GM21717 (cell line): ENCODE data around the gene SLC31A1.
A peak's percentile ranks its signal among the peaks of the same experiment; 100 is the strongest.
"Not testable (repeated sequence)": the region's sequence is repeated elsewhere in the genome, so short reads cannot be mapped to it uniquely, and the experiment has no call there.

Experiments used
- ATAC-seq: cut with Tn5 transposase; IDR thresholded peaks from one replicate; pipeline ENCODE4 v1.9.1; 2021; ENCODE audit warnings: mild to moderate bottlenecking, moderate library complexity; ENCODE audit not compliant: unreplicated experiment

The SLC31A1 gene

DNA sequence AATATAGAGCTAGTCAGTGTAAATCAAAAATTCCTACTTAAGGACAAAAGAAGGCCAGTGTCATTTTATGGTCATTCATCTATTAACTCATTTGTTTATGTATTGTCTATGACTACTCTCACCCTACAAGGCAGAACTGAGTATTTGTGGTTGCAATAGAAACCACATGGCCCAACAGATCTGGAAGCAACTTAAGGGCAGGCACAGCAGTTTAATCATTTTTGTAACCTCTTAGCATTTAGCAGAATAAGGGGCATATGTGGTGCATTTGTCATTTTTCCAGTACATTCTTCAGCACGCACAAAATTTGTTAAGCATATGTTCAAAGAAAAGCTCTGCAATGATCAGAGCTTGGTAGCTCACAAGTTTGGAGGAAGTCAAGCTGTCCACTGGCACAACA, 1.4 kb upstream of the SLC31A1 start:
- peak; percentile 47 for ATAC-seq

- ATAC-seq, result no peak
Observed at GRCh38 chr9:113220467-113221002, 809 bp upstream of the SLC31A1 start.

GRCh38 chr9:113221800-113222481, 597 bp downstream of the SLC31A1 start:
- ATAC-seq, result no peak

GRCh38 chr9:113222482-113222841, 1.1 kb downstream of the SLC31A1 start:
- no peak for ATAC-seq

DNA sequence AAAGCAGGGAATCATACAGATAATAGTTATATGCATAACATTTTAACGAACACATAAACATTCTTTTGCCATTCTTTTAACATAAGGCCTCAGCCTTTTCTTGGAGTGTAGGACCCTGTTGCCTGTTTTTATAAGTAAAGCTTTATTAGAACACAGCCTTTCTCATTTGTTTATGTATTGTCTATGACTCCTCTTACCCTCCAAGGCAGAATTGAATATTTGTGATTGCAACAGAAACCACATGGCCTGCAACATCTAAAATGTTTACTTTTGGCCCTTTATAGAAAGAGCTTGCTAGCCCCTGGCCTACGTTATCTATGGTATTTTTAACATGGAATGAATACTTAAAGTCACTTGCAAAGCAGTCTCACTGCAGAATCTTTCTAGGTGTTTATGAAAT, 2.6 kb downstream of the SLC31A1 start:
- ATAC-seq, result no peak

- ATAC-seq, result no peak
Observed at GRCh38 chr9:113227436-113227835, 6.1 kb downstream of the SLC31A1 start.

- ATAC-seq, result no peak
Observed at GRCh38 chr9:113228130-113228665, 6.9 kb downstream of the SLC31A1 start.

DNA sequence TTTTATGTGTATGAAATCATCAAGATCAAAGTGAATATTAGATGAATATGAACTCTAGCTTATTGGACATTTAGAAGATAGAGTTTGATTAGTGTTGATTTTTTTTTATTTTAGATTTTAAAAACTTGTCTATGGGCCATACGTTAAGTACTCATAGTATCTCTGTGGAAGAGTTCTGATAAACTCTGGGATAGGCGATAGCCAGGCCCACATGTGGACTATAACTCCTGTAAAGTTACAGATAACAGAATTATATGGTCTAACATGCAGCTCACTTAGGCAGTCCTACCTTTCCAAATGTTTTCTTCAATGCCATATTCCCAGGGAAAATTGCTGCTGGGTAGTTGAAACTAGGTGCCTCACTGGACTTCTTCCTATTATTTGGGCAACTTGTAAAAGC, 10.4 kb downstream of the SLC31A1 start:
- no peak for ATAC-seq

GRCh38 chr9:113235701-113236255, 14.4 kb downstream of the SLC31A1 start:
- not testable (repeated sequence) for ATAC-seq

DNA sequence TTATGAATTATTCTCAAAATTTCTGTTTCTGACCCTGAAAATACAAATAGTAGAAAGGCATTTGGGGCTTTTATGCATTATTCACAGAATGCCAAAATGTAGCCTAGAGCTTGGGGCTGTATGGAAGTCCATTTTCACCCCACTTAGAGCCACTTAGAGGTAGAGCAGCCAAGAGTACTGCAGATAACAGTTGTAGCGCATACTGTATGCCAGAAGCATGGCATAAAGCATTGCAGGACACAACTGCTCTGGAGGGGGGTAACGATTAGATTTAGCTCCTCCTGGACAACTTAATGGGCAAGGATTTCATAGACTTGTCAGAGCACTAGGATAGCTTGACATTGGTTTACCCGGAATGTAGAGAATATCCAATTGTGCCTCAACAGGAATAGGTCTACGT, 15.7 kb downstream of the SLC31A1 start:
- no peak for ATAC-seq

GRCh38 chr9:113238202-113238858, 17.0 kb downstream of the SLC31A1 start:
- ATAC-seq, result no peak

DNA sequence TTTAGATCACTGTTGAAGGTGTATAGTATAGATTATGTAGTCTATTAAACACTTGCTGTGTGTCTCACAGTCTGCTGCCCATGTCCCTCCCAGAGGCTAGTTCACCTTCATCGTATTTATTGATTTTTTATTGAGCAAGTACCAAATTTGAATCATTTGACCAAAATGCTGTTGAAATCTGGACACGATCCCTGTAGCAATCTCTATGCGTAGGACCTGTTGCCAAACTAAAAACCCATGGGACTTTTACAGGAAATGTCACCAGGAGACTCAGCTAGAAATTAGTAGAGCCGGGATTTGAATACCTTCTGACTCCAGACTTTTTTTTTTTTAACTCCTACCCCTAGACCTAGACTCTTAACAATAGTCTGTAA, 17.5 kb downstream of the SLC31A1 start:
- no peak for ATAC-seq

DNA sequence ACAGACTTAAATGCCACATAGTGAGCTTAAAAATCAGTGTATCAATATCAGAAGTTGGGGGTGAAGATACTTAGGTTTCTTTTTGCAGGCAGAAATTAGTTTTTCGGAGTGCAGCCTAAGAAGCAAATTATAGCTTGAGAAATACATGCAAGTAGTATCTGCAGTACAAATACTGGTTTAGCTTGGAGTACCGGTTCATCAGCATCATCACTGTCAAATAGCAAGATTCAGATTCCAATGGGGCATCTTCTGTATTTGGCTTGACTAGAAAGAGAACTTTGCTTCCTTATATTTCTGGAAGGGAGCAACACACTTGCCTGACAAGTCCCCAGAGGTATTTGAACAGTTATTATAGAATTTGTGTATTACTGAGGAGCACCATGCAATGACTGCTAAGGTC, 19.8 kb downstream of the SLC31A1 start:
- no peak for ATAC-seq

DNA sequence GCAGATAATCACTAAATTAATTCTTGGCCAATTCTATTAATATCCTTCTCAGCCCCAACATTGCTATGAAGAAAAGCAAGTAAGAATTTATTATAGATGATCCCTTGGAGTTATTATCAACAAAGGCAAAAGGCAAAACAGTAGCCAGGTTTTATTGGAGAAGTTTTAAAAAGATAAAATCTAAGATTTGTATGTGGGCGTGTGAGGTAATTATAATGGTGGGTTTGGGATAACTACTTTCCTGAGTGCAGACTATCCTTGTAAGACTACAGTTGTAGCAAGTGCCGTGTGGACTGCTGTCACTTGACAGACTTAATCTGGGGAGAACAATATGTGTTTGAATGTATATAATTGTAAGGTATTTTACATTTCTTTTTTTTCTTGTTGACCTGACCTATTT, 23.2 kb downstream of the SLC31A1 start:
- ATAC-seq, result no peak

- ATAC-seq, result no peak
Observed at GRCh38 chr9:113245894-113246293, 24.6 kb downstream of the SLC31A1 start.

DNA sequence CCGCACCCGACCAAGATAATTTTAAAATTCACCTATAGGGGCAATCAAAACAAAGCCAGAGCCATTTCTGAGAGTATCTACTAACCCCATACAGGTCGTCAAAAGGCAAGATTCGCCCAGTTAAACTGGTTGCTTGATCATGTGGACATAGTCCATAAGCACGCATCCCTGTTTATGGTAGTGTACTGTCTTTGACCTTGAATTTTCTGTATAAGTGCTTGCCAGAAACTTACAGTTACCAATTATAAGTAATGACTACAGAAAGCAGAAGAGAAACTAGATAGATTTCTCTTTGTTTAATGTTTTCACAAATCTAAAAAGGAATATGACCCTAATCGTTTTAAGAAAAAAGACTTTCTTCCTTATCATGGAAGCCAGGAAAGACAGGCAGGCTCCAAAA, 25.6 kb downstream of the SLC31A1 start:
- no peak for ATAC-seq

DNA sequence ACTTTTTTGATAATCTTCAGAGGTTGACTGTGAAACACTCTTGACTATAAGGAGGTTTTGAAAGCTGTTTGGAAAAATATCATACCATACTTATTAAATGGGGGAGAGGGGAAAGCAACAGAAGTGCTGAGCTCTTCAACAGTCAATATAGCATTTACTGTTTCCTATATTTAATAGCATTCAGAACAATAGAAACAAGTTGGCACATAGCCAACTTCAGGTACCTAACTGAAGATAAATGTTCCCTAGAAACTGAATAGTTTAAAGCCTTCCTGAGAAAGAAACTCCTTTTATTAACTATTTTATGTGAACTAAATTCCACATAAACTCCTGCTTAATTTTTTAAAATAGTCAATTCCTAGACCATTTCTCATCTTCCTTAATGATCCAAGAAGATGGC, 26.3 kb downstream of the SLC31A1 start:
- no peak for ATAC-seq

DNA sequence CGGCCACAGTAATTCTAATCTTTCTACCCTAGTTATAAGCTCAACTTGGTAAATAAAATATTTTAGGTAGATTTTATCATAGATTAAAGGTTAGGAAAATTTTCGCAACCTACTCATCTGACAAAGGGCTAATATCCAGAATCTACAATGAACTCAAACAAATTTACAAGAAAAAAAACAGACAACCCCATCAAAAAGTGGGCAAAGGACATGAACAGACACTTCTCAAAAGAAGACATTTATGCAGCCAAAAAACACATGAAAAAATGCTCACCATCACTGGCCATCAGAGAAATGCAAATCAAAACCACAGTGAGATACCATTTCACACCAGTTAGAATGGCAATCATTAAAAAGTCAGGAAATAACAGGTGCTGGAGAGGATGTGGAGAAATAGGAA, 28.3 kb downstream of the SLC31A1 start:
- not testable (repeated sequence) for ATAC-seq

DNA sequence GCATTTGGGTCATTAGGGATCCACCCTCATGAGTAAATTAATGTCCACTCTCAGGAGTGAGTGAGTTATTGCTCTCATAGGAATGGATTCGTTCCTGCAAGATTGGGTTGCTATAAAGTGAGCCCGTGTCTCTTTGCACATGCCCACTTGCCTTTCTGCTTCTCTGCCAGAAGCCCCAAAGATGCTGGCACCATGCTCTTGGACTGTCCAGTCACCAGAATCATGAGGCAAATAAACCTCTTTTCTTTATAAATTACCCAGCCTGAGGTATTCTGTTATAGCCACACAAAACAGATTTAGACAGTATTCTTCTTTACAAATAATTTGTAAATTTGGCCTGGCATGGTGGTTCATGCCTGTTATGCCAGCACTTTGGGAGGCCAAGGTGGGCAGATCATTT, 29.5 kb downstream of the SLC31A1 start:
- ATAC-seq, result no peak

- no peak for ATAC-seq
Observed at GRCh38 chr9:113254991-113255390, 33.6 kb downstream of the SLC31A1 start.

DNA sequence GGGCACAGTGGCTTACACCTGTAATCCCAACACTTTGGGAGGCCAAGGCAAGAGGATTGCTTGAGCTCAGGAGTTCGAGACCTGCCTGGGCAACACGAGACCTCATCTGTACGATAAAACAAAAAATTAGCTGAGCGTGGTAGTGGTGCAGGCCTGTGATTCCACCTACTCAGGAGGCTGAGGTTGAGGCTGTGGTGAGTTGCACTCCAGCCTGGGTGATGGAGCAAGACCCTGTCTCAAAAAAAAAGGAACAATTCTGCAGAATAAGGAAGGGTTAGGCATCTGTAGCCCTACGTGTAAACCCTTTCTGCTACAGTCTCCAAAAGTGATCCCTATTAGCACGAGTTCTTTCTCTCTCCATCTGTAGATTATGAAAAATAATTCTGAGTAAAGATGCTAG, 34.1 kb downstream of the SLC31A1 start:
- ATAC-seq, result no peak

- no peak for ATAC-seq
Observed at GRCh38 chr9:113257863-113258262, 36.5 kb downstream of the SLC31A1 start.
